ENCODE results near the gene R3HDM1.

Gene R3HDM1

DNA sequence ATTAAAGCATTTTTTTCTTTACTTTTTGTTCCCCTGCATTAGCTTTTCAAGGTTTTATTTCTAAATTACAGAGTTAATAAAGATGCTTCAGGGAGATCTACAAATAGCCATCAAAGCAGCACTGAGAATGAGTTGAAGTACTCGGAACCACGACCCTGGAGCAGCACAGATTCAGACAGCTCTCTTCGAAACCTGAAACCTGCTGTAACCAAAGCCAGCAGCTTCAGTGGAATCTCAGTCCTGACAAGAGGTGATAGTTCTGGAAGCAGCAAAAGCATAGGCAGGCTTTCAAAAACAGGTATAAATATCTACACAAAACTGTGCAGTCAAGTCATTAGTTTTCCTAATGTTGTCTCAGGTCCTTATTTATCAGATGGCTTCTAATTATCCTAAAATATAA, 107.5 kb downstream of the R3HDM1 start:
- Histone ChIP-seq H2AK5ac (ENCODE audit: low read depth, low read length) (no peak overlapping the region), H3K9ac (ENCODE audit: low read depth, low read length, poor library complexity) (no peak overlapping the region), H3K4me3 (ENCODE audit: low read length in 2 of 2) (no peak overlapping the region), H3K14ac (ENCODE audit: low read length) (no peak overlapping the region), H3K9me3 (replicated peaks in 1 of 2; ENCODE audit: control insufficient read depth in 2 of 2, insufficient read depth in 1 of 2, low read depth in 1 of 2, low read length in 2 of 2) (no peaks in the 10 kb centered on the region), H3K36me3 (replicated peaks in 1 of 2; ENCODE audit: control insufficient read depth in 2 of 2, insufficient read depth in 2 of 2, low read length in 2 of 2) (peaks cover 8 to 89% of the 10 kb centered on the region in 2 donors), H2AFZ (ENCODE audit: low read length) (no peak overlapping the region), H3K4ac (ENCODE audit: low read length) (no peak overlapping the region), H3K79me1 (ENCODE audit: low read depth, low read length) (no peaks in the 10 kb centered on the region), H4K91ac (ENCODE audit: low read depth, low read length, poor library complexity) (no peak overlapping the region), H3K27ac (replicated peaks; ENCODE audit: low read length) (no peak overlapping the region), H2BK5ac (ENCODE audit: low read length) (no peak overlapping the region), H3K18ac (ENCODE audit: low read length) (no peak overlapping the region), H3K4me1 (ENCODE audit: control insufficient read depth in 2 of 2, insufficient read depth in 1 of 2, low read depth in 1 of 2, low read length in 2 of 2) (no peaks in the 10 kb centered on the region), H3K23ac (ENCODE audit: low read depth, low read length, poor library complexity) (no peak overlapping the region), H4K8ac (ENCODE audit: low read depth, low read length) (no peak overlapping the region), H2BK15ac (ENCODE audit: low read length) (no peak overlapping the region), H3K27me3 (ENCODE audit: control insufficient read depth in 3 of 3, insufficient read depth in 3 of 3, low read depth in 1 of 3, low read length in 3 of 3) (no peaks in the 10 kb centered on the region), H2BK12ac (ENCODE audit: low read length) (no peak overlapping the region), H3K4me2 (ENCODE audit: insufficient read depth, low read length, poor library complexity, severe bottlenecking) (no peak overlapping the region), H2BK120ac (ENCODE audit: low read depth, low read length) (no peak overlapping the region)
- WGBS, 2 donors (ENCODE audit: extremely low coverage in 2 of 2, insufficient read length in 2 of 2, insufficient replicate concordance in 1 of 2): no CpG with 5 or more reads among the region's 3 CpGs
- no peak for DNase-seq (ENCODE audit: low spot score)

DNA sequence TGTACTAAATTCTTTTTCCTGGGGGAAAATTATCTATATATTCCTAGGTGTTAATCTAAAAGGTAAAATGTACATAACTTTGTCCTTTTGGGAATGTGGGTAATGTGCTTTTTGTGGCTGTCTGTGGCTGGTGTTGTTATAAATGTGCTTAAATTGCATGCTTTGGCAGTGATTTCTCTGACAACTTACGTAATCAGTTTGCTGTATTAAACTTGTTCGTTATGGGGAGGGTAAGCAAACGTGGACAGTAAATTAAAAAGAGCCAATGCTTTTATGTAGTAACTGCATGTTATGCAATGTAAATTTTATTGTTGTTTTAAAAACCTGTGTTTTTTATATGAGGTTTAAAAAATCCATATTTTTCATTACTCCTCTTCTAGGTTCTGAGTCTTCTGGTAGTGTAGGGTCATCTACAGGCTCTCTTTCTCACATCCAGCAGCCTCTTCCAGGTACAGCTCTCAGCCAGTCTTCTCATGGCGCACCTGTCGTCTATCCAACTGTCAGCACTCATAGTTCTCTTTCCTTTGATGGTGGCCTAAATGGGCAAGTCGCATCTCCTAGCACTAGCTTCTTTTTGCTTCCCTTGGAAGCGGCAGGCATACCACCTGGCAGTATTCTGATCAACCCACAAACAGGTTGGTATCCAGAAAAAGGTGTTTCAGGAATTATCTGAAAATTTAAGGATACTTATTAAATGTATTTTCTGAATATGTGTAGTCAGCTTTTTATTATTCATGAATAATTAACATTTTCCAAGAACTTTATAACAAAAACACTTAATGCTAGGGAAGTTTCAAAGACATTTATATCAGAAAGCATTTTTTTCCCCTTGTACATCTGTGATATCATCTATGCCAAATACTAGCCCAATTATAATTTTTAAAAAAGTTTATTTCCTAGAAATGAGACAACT, 110.1 kb downstream of the R3HDM1 start:
- WGBS, 2 donors (ENCODE audit: extremely low coverage in 2 of 2, insufficient read length in 2 of 2, insufficient replicate concordance in 1 of 2): no CpG with 5 or more reads among the region's 7 CpGs
- no peak overlapping the region for H2BK120ac ChIP-seq (ENCODE audit: low read depth, low read length)
- H3K4ac ChIP-seq (ENCODE audit: low read length): no peak overlapping the region

DNA sequence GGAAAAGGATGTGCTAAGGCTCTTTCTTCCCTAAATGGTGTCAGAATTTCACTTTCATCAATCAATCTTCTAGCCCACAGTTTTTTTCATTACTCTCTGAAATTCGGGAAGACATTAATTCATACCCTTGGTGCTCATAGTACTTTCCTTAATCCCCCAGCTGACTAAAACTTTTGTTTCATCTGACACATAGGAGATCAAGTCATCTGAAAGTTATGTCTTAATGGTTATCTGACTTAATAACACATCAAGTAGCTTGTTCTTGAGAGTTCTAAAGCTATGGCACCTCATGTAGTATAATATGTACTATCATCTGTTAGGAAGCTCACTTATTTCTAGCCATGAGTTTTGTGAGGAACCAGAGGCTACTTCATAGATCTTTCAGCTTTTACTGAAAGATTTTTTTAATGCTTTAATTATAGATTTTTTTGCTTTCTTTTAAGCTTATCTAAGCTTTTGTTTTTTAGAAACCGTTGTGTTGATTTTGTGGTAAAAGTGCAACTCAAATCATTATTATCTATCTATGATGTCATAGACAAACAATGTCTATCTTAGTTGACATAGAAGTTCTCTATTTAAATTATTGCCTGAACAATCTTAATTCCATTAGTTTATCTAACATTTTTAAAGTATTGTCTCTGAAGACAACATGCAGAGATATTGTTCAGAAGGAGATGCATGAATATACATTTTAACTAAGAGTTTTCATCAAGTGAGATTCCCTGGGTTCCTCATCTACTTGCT, 116.7 kb downstream of the R3HDM1 start:
- Histone ChIP-seq H3K9ac (ENCODE audit: low read depth, low read length, poor library complexity) (no peak overlapping the region), H3K9me3 (replicated peaks in 1 of 2; ENCODE audit: control insufficient read depth in 2 of 2, insufficient read depth in 1 of 2, low read depth in 1 of 2, low read length in 2 of 2) (no peaks in the 10 kb centered on the region), H3K27ac (replicated peaks; ENCODE audit: low read length) (no peak overlapping the region), H2AFZ (ENCODE audit: low read length) (no peak overlapping the region), H3K4ac (ENCODE audit: low read length) (no peak overlapping the region), H3K27me3 (ENCODE audit: control insufficient read depth in 3 of 3, insufficient read depth in 3 of 3, low read depth in 1 of 3, low read length in 3 of 3) (no peaks in the 10 kb centered on the region), H4K91ac (ENCODE audit: low read depth, low read length, poor library complexity) (no peak overlapping the region), H3K36me3 (replicated peaks in 1 of 2; ENCODE audit: control insufficient read depth in 2 of 2, insufficient read depth in 2 of 2, low read length in 2 of 2) (peaks cover 12 to 89% of the 10 kb centered on the region in 2 donors), H2BK12ac (ENCODE audit: low read length) (no peak overlapping the region), H3K4me3 (ENCODE audit: low read length in 2 of 2) (no peak overlapping the region), H3K4me2 (ENCODE audit: insufficient read depth, low read length, poor library complexity, severe bottlenecking) (no peak overlapping the region), H2AK5ac (ENCODE audit: low read depth, low read length) (no peak overlapping the region), H3K18ac (ENCODE audit: low read length) (no peak overlapping the region), H3K23ac (ENCODE audit: low read depth, low read length, poor library complexity) (no peak overlapping the region), H3K79me1 (ENCODE audit: low read depth, low read length) (no peaks in the 10 kb centered on the region), H2BK120ac (ENCODE audit: low read depth, low read length) (no peak overlapping the region), H2BK15ac (ENCODE audit: low read length) (no peak overlapping the region), H3K14ac (ENCODE audit: low read length) (no peak overlapping the region), H2BK5ac (ENCODE audit: low read length) (no peak overlapping the region), H4K8ac (ENCODE audit: low read depth, low read length) (no peak overlapping the region), H3K4me1 (ENCODE audit: control insufficient read depth in 2 of 2, insufficient read depth in 1 of 2, low read depth in 1 of 2, low read length in 2 of 2) (no peaks in the 10 kb centered on the region)
- WGBS, 2 donors (ENCODE audit: extremely low coverage in 2 of 2, insufficient read length in 2 of 2, insufficient replicate concordance in 1 of 2): no CpG with 5 or more reads among the region's 2 CpGs
- no peak for DNase-seq (ENCODE audit: low spot score)

More for the DNA sequence above, 110.1 kb downstream of the R3HDM1 start:
- Histone ChIP-seq H3K79me1 (ENCODE audit: low read depth, low read length) (no peaks in the 10 kb centered on the region), H2BK15ac (ENCODE audit: low read length) (no peak overlapping the region), H3K9ac (ENCODE audit: low read depth, low read length, poor library complexity) (no peak overlapping the region), H3K27ac (replicated peaks; ENCODE audit: low read length) (no peak overlapping the region), H2BK5ac (ENCODE audit: low read length) (no peak overlapping the region), H2AFZ (ENCODE audit: low read length) (no peak overlapping the region), H2AK5ac (ENCODE audit: low read depth, low read length) (no peak overlapping the region), H3K4me2 (ENCODE audit: insufficient read depth, low read length, poor library complexity, severe bottlenecking) (no peak overlapping the region), H3K36me3 (replicated peaks in 1 of 2; ENCODE audit: control insufficient read depth in 2 of 2, insufficient read depth in 2 of 2, low read length in 2 of 2) (peaks cover 10 to 96% of the 10 kb centered on the region in 2 donors), H3K23ac (ENCODE audit: low read depth, low read length, poor library complexity) (no peak overlapping the region), H3K27me3 (ENCODE audit: control insufficient read depth in 3 of 3, insufficient read depth in 3 of 3, low read depth in 1 of 3, low read length in 3 of 3) (no peaks in the 10 kb centered on the region), H3K4me3 (ENCODE audit: low read length in 2 of 2) (no peak overlapping the region), H3K18ac (ENCODE audit: low read length) (no peak overlapping the region), H3K14ac (ENCODE audit: low read length) (no peak overlapping the region), H2BK12ac (ENCODE audit: low read length) (no peak overlapping the region), H3K4me1 (ENCODE audit: control insufficient read depth in 2 of 2, insufficient read depth in 1 of 2, low read depth in 1 of 2, low read length in 2 of 2) (no peaks in the 10 kb centered on the region), H4K91ac (ENCODE audit: low read depth, low read length, poor library complexity) (no peak overlapping the region), H3K9me3 (replicated peaks in 1 of 2; ENCODE audit: control insufficient read depth in 2 of 2, insufficient read depth in 1 of 2, low read depth in 1 of 2, low read length in 2 of 2) (no peaks in the 10 kb centered on the region), H4K8ac (ENCODE audit: low read depth, low read length) (no peak overlapping the region)
- no peak for DNase-seq (ENCODE audit: low spot score)

DNA sequence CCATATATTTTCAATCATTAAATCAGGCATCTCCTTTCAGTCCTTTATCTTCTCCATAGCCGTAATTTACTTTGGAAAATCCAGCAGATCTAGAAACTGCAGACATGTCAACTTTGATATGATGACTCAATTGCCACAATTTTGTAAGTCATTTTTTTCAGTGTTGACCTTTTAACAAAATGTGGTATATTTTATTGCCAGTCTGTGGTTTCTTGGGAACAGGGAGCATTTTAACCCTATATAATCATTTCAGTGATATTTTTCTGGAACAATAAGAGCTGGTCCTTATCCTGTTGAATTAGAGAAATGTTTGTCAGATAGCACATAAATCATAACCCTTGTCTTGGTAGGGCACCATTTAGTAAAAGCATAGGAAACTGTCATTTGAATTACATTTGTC, 119.4 kb downstream of the R3HDM1 start:
- Histone ChIP-seq H2AK5ac (ENCODE audit: low read depth, low read length) (no peak overlapping the region), H2BK5ac (ENCODE audit: low read length) (no peak overlapping the region), H3K4me3 (ENCODE audit: low read length in 2 of 2) (no peak overlapping the region), H2AFZ (ENCODE audit: low read length) (no peak overlapping the region), H3K27ac (replicated peaks; ENCODE audit: low read length) (no peak overlapping the region), H2BK12ac (ENCODE audit: low read length) (no peak overlapping the region), H3K4me1 (ENCODE audit: control insufficient read depth in 2 of 2, insufficient read depth in 1 of 2, low read depth in 1 of 2, low read length in 2 of 2) (no peaks in the 10 kb centered on the region), H3K36me3 (replicated peaks in 1 of 2; ENCODE audit: control insufficient read depth in 2 of 2, insufficient read depth in 2 of 2, low read length in 2 of 2) (peaks cover 9 to 84% of the 10 kb centered on the region in 2 donors), H3K4me2 (ENCODE audit: insufficient read depth, low read length, poor library complexity, severe bottlenecking) (no peak overlapping the region), H3K23ac (ENCODE audit: low read depth, low read length, poor library complexity) (no peak overlapping the region), H3K18ac (ENCODE audit: low read length) (no peak overlapping the region), H3K14ac (ENCODE audit: low read length) (no peak overlapping the region), H3K4ac (ENCODE audit: low read length) (no peak overlapping the region), H4K8ac (ENCODE audit: low read depth, low read length) (no peak overlapping the region), H2BK15ac (ENCODE audit: low read length) (no peak overlapping the region), H4K91ac (ENCODE audit: low read depth, low read length, poor library complexity) (no peak overlapping the region), H2BK120ac (ENCODE audit: low read depth, low read length) (no peak overlapping the region), H3K79me1 (ENCODE audit: low read depth, low read length) (no peaks in the 10 kb centered on the region), H3K9me3 (replicated peaks in 1 of 2; ENCODE audit: control insufficient read depth in 2 of 2, insufficient read depth in 1 of 2, low read depth in 1 of 2, low read length in 2 of 2) (no peaks in the 10 kb centered on the region), H3K27me3 (ENCODE audit: control insufficient read depth in 3 of 3, insufficient read depth in 3 of 3, low read depth in 1 of 3, low read length in 3 of 3) (no peaks in the 10 kb centered on the region), H3K9ac (ENCODE audit: low read depth, low read length, poor library complexity) (no peak overlapping the region)
- DNase-seq (ENCODE audit: low spot score): no peak
- whole genome bisulfite sequencing, 2 donors (ENCODE audit: extremely low coverage in 2 of 2, insufficient read length in 2 of 2, insufficient replicate concordance in 1 of 2): no CpG with 5 or more reads among the region's 1 CpG
